HG03378 (cell line): Measurements from ENCODE around the gene CDCA3.

Experiments
- ATAC-seq: cut with Tn5 transposase; IDR thresholded peaks from one replicate; pipeline ENCODE4 v1.9.1; 2021; ENCODE audit warnings: mild to moderate bottlenecking, moderate library complexity; ENCODE audit not compliant: unreplicated experiment

The CDCA3 gene

DNA sequence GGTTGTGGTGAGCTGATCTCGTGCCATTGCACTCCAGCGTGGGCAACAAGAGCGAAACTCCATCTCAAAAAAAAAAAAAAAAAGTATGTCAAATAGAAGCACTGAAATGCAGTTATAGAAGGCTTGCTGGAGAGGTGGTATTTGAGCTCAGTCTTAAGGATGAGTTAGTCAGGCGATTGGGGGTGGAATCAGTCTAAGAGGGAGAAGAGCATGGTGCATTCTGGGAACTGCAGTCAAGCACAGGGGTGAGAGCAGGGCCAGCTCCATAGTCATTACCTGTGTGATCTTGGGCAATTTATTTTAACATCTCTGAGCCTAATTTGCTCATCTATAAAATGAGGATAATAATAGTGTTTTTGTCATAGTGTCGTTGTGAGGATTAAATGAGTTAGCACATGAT is 16.2 kb downstream of the CDCA3 start:
- ATAC-seq = no peak

DNA sequence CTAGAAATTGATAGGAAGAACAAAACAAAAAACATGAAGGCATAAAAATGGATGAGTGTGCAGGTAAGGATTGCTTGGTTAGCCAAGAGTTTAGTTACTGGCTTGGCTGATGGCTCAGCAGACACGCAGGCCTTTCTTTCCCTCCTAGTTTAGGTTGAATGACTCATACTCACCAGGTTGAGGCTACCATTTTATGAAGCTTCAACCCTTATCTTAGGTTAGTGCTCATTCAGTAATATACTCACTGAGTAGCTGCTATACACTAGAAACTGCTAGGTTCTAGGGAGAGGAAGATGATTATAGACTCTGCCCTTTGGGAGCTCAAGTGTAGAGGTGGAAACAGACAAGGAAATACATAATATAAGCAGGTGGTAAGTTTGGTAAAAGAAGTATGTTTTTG is 16.8 kb downstream of the CDCA3 start:
- ATAC-seq = no peak

DNA sequence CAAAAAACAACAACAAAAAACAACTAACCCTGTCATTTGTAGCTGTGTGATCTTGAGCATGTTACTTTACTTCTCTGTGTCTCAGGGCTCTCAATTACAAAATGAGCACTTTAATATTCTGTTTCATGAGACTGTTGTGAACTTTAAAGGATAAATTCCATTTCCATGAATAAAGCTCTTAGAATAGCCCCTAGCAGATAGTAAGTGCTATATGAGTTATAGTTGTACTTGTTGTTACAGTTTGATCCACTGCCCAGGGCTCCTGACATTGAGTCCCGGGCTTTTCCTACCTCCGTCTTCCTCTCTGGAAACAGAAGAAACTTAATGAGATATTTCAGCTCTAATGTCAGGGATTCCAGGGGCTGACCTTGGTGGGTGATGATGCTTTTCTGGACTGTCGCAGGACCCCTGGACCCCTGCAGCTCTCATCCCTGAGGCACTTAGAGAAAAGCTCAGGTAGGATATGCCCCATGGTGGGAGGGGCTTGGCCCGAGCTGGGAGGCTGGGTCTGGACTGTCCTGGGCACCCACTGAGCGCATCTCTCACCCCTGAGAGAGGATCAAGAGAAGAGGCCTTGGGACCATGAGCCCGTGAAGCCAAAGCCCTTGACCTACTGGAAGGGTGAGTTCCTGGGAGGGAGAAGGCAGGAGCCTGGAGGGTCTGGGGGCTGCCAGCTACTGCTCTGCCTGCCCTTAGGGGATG is 17.7 kb downstream of the CDCA3 start:
- ATAC-seq = no peak

DNA sequence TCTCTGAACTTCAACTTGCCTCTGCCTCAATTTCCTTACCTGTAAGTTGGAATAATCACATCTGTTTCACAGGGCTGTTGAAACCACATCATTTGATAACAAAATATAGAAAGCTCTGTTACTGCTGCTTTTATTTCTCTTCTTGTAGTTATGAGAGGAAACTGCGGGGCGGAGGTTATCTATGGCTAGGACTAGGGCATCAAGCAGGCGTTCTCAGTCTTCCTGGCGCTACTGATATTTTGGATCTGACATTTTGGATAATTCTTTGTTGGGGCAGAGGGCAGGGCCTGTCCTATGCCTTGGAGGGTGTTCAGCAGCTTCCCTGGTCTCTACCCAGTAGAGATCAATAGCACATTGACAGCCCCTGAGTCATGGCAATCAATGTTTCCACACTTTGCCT is 19.0 kb downstream of the CDCA3 start:
- no peak for ATAC-seq

DNA sequence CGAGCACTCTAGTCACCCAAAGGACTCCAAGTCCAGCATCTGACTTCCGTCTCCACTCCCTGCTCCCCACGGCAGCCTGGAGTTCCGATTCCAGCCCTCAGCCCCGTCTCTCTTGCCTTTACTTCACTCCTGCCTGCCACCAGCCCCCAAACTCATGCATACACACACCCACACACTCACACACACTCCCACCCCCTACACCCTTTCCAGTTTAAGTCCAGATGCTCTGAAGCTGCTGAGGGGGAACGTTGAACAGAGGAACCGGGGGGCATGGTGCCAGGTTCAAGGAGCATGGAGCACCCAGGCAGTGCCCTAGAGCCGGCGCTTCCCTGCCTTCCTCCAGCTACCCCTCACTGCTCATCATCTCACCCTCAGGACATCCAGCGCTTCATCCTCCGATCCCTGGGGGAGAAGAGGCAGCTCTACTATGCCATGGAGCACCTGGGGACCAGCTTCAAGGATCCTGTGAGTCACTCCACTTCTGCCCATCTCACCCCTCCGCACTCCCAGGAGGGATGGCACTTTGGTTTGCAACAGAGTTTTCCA is 19.6 kb downstream of the CDCA3 start:
- ATAC-seq = no peak

DNA sequence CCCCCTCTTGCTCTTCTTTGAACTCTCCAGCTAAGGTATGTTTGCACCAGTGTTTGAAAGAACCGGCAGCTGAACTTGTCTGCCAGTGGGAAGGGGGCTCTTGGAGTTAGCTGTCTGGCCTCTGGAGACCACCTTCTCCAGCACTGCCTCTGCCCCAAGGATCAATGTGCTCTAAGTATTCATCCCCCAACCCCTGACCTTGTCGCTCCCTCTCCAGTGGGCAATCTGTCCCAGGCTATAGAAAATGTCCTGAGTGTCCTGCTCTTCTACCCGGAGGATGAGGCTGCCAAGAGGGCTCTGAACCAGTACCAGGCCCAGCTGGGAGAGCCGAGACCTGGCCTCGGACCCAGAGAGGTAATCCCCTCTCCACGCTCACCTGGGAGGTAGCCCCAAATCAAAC is 20.1 kb downstream of the CDCA3 start:
- no peak for ATAC-seq

DNA sequence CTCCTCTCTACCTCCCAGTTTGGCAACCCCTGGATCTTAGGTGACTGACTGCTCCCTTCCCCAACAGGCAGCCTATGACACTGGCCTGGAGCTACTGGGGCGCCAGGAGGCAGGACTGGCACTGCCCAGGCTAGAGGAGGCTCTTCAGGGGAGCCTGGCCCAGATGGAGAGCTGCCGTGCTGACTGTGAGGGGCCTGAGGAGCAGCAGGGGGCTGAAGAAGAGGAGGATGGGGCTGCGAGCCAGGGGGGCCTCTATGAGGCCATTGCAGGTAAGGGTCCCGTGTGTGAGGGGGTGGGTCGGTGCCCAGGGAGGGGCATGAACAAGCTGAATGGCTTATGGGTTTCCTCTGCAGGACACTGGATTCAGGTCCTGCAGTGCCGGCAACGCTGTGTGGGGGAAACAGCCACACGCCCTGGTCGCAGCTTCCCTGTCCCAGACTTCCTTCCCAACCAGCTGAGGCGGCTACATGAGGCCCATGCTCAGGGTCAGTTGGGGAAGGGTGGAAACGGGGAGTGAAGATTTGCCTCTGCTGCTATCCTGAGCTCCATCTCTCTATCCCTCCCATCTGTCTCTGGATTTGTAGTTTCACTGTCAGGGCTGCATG is 20.7 kb downstream of the CDCA3 start:
- no peak for ATAC-seq

DNA sequence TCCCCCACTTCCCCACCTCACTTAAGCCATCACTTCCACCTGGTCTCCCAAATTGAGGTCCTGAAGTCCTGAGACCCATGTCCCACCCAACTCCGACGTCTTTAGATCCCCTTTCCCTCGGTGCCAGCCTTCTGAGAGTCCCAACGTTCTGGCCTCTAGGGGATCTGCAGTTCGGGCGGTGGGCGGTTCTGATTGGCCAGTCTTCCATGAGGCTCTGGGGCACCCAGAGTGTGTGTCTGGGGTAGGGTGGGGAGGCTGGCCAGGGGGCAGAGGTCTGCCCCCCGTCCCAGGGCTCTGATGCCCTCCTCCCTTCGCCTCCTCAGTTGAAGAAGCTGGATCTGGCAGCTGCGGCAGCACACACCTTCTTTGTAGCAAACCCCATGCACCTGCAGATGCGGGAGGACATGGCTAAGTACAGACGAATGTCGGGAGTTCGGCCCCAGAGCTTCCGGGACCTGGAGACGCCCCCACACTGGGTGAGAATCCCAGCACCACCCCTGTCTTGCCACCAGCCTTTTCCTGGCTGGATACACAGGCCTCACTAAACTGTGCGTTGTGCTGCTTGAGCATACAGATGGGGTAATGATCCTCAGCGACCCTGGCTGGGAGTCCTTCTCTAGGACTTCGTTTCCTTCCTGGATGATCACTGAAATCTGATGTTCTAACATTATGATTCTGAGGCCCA is 21.4 kb downstream of the CDCA3 start:
- no peak for ATAC-seq

DNA sequence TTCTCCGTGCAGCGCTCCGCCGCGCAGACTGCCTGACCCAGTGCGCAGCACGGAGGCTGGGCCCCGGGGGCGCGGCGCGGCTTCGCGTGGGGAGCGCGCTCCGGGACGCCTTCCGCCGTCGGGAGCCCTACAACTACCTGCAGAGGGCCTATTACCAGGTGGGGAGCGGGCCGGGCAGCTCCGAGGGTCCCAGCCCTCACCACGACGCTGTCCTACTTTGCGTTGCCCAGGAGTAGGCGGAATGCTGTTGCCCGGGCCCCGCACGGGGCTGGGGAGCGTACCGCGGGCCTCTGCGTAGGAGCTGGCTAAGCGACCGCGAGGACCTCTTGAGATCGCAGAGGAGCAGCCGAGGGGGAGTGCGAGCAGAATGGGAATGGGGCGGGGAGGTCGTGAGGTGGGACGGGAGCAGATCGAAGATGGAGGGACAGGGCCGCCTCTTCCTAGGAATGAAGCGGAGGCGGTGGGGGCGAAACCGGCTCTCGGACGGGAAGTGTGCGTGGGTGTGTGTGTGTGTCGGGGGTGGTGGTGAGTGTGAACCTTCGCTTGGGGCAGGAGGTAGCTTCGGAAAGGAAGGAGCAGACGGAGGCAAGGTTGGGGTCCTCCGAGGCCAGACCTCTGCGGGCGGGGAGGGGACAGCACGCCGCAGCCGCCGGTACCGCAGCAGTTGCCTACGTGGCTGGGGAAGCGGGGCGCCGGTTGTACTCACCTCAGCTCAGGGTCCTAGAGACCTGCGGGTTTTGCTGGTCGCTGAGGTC is 22.1 kb downstream of the CDCA3 start:
- no peak for ATAC-seq

DNA sequence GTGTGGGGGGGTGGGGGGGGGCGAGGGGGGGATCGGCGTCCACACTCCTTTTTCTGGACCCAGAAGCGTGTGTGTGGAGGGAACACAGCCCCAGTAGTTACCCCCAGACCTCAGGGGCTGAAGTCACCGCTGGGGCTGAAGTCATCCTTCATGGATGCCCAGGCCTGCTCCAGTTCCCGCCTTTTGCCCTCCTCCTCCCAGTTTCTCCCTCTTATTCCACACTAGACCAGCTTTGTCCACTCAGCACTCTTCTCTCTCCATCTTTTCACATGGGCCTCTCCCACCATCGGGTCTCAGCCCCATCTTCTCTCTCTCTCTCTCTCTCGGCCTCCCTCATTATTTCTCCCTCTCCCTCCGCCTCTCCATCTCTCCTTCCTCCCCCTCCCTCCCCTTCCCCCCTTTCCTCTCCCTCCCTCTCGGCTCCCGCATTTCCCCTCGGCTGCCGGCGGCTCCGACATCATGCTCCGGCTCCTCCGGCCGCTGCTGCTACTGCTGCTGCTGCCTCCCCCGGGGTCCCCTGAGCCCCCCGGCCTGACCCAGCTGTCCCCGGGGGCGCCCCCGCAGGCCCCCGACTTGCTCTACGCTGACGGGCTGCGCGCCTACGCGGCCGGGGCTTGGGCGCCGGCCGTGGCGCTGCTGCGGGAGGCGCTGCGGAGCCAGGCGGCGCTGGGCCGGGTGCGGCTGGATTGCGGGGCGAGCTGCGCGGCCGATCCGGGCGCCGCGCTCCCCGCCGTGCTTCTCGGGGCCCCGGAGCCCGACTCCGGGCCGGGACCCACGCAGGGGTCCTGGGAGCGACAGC is 22.9 kb downstream of the CDCA3 start, which contains the start of gene P3H3:
TSS of gene P3H3 (plus strand) at position 426 of the 799 bp plus-strand sequence. CDS start at position 460, 34 bp downstream.
- ATAC-seq = no peak

DNA sequence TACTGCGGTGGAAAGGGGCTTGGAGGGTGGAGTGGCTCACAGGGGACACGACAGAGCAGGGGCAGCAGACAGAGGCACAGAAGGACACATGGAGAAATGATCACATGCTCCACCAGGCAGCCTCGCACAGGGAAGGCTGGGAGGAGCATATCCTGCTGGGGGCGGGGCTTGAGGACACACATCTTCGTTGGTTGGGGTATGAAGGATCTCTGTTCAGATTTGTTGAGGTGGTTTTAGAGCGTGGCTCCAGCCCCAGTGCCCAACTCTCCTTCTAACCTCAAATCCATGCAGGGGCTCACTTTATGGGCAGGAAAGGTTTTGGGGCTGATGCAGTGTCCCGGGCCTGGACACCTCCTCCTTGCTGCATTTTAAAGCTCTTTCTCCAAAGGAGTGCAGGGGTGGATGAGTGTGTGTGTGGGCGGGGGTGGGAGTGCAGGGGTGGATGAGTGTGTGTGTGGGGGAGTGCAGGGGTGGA is 23.6 kb downstream of the CDCA3 start:
- no peak for ATAC-seq

DNA sequence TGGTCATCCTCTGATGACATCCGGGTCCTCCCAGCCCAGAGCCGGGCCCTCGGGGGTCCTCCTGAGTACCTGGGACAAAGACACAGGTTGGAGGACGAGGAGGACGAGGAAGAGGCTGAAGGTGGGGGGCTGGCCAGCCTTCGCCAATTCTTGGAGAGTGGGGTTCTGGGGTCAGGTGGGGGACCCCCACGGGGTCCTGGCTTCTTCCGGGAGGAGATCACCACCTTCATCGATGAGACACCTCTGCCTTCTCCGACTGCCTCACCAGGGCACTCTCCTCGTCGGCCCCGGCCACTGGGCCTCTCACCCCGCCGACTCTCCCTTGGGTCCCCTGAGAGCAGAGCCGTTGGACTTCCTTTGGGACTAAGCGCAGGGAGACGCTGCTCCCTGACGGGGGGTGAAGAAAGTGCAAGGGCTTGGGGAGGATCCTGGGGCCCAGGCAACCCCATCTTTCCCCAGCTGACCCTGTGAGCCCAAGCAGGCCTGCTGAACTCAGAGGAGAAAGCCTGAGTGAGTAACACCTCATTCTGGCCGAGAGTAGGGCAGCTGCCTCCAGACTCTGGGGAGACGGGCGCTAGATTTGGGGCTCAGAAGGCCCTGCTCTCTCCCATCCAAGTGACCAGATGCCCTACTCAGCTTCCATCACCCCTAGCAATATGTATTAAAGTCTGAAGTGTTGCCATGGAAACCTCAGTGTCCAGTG is 24.2 kb downstream of the CDCA3 start:
- no peak for ATAC-seq

DNA sequence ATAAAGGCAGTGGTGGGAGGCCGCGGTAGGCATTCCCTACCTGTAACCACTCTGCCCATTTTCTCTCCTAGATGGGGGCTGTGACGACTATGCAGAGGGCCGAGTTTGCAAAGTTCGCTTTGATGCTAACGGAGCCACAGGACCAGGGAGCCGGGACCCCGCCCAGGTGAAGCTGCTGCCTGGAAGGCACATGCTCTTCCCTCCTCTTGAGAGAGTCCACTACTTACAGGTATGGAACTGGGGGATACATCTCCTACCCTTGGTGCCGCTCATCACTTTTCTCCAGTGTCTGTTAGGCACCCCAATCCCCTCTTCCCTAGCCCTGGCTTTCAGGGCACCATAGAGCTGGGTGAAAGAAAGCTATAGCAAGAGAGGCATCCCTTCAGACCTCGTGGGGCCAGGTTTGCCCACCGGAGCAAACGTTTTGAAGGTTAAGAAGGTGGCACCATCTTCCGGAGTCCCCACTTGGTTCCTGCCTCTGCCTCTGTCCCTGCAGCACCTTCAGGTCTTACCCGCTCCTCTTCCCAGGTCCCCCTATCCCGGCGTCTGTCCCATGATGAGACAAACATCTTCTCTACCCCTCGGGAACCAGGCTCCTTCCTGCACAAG is 24.9 kb downstream of the CDCA3 start:
- no peak for ATAC-seq

DNA sequence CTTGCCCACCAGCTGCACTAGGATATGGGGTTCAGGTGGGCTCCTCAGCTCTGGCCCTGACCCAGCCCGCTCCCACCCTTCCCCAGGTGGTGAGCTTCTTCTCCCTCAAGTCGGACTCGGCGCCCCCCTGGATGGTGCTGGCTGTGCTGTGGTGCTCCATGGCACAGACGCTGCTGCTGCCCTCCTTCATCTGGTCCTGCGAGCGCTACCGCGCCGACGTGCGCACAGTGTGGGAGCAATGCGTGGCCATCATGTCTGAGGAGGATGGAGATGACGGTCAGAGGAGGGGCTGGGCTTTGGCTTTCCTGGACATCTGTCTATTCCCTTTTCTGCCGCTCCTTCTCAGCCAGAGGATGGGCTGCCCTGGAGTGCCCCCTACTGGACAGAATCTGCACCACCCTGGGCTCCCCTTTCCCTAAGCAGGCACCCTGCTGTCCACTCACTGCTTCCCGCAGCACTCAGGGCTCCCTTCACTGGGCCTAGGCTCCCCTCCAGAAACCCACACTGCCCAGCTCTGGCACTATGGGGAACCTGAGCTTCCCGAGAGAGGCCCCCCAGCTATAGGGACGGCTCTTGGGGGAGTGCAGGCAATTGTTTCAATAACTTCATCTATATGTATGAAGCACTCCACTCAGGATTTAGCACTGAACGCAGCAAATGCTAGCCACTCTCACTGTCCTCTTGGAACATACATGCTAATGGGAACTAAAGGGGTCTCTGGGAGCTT is 25.5 kb downstream of the CDCA3 start:
- no peak for ATAC-seq

DNA sequence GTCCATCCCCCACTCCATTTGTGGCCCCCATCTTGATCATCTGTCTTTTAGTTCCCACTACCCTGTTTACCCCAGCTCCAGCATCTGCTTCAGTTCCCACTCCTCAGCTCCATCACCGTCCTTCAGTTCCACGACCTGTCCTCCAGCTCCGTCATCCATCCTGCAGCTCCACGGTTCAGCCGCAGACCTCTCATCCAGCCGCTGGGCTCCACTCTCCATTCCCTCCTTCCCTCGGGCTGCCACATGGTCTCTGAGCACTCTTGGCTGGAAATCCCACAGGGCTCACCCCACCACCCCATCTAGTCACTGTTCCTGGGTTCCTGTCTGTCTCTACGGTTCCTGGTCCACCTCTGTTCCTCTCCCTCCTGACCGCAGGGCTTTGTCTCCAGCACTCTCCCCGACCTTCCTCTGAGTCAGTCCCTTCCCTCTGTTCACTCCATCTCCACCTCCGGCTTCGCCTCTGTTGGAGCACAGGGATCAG is 26.1 kb downstream of the CDCA3 start:
- ATAC-seq = no peak

DNA sequence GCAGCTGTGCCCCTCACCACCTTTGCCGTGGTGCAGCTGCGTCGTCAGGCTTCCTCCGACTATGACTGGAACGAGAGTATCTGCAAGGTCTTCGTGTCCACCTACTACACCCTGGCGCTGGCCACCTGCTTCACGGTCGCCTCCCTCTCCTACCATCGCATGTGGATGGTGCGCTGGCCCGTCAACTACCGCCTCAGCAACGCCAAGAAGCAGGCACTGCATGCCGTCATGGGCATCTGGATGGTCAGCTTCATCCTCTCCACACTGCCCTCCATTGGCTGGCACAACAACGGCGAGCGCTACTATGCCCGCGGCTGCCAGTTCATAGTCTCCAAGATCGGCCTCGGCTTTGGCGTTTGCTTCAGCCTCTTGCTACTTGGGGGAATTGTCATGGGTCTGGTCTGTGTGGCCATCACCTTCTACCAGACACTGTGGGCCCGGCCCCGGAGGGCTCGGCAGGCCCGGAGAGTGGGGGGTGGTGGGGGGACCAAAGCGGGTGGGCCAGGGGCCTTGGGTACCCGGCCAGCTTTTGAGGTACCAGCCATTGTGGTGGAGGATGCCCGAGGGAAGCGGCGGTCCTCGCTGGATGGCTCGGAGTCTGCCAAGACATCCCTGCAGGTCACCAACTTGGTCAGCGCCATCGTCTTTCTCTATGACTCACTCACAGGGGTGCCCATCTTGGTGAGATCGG is 26.9 kb downstream of the CDCA3 start:
- no peak for ATAC-seq

DNA sequence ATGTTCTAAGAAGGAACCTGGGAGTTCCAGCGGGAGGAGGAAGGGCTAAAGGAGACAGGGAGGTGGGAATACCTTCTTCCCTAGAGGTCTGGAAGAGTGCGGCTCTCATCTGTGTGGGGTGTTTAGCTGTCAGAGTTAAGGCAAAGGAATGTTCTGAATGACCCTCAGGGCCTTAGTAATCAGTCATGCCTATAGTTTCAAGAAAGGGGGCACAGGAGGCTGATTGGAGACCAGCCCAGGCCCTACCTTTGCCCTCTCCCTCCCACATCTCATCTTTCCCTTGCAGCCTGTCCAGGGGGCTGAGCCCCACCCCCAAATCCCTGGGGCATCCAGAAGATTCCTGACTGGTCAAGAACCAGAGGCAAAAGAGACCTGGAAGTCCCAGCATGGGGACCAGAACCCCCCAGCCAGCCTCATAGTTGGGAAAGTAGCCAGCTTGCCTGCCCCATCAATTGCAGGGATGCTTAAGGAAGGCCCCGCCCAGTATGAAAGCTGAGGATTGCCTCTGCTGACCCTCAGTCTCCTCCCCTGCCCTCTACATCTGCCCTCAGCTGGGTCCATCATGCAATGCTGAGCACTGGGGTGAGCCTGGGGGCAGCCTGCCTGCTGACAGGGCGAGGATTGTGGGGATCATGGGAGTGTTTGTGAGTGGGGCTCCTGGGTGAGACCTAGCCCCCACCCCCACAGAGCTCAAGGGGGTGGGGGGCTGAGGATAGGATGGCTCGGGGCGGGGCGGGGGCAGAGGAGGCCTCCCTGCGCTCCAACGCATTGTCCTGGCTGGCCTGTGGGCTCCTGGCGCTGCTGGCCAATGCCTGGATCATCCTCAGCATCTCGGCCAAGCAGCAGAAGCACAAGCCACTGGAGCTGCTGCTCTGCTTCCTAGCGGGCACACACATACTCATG is 27.7 kb downstream of the CDCA3 start:
- no peak for ATAC-seq
